Measurements from ENCODE around the gene H2AZ2. TPM values are rescaled to one million over a fixed set of nuclear protein-coding genes. Genes with fewer than 3 reads are reported as not detected.
"Not testable (repeated sequence)": the region's sequence is repeated elsewhere in the genome, so short reads cannot be mapped to it uniquely, and the experiment has no call there.

H2AZ2 gene
- total RNA-seq, 1 donor = 121 TPM

GRCh38 chr7:44791278-44792219 is 56.3 kb downstream of the H2AZ2 start:
- H3K4me1 ChIP-seq (ENCODE audit: insufficient read depth, low read length) = peaks cover 3% of the 10 kb centered on the region
- H3K9me3 ChIP-seq (ENCODE audit: low read depth, low read length) = no peaks in the 10 kb centered on the region
- H3K27me3 ChIP-seq (ENCODE audit: insufficient read depth, low read length) = no peaks in the 10 kb centered on the region
- no peak overlapping the region for H3K4me3 ChIP-seq (ENCODE audit: low read length)

DNA sequence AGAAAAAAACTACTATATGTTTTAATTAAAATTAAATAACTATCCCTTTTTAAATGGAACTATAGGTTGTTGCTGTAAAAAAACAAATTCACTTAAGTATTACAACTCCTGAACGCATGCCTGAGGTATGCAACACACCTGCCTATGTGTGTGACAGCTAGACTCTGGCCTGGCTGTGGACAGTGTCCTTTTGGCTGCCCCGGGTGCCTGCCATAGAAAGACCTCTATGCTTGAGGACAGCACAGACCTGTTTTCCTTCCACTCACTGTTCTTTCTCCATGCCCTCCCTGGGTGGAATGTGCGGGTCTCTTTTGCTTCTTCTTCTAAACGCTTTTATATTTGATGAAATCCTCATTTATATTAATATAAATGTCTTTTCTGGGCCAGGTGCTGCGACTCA is 57.9 kb downstream of the H2AZ2 start:
- Histone ChIP-seq H3K4me1 (ENCODE audit: insufficient read depth, low read length) (no peaks in the 10 kb centered on the region), H3K4me3 (ENCODE audit: low read length) (no peak overlapping the region), H3K27me3 (ENCODE audit: insufficient read depth, low read length) (no peaks in the 10 kb centered on the region), H3K9me3 (ENCODE audit: low read depth, low read length) (no peaks in the 10 kb centered on the region)

DNA sequence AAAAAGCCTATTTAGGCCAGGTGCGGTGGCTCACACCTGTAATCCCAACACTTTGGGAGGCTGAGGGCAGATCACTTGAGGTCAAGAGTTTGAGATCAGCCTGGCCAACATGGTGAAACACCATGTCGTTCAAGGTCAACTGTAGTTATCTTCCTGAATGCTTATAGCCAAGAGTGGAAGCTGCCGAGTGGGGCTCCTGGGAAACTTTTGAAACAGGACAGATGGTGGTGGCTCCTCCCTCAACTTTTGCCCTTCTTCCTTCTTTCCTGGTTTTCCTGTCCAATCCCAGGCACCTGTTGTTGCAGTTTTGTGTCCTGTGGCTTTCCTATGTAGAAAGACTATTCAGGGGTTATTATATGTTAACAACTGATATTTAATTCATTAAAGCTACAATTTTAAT is 60.1 kb downstream of the H2AZ2 start:
- Histone ChIP-seq H3K27me3 (ENCODE audit: insufficient read depth, low read length) (no peaks in the 10 kb centered on the region), H3K4me3 (ENCODE audit: low read length) (no peak overlapping the region), H3K4me1 (ENCODE audit: insufficient read depth, low read length) (no peaks in the 10 kb centered on the region), H3K9me3 (ENCODE audit: low read depth, low read length) (no peaks in the 10 kb centered on the region)

DNA sequence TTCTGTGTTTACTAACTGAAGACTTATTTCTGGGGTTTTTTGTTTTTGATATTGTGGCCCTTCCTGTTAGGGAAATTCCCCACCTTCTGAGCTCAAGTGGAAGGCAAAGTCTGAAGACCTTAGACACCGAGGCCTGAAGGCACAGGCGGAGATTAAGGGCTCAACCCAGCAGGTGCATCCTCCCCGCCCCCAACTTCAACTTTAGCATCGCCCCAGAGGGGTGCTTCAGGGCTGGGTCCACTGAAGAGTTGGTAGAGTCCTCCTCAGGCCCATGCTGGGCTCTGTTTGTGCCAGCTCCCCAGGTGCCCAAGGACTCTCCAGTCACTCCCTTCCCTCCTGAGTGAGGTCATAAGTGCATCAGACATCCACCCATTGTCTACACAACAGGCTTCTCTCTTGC is 60.8 kb downstream of the H2AZ2 start:
- no peaks in the 10 kb centered on the region for H3K27me3 ChIP-seq (ENCODE audit: insufficient read depth, low read length)
- no peak overlapping the region for H3K4me3 ChIP-seq (ENCODE audit: low read length)
- H3K4me1 ChIP-seq (ENCODE audit: insufficient read depth, low read length) = no peaks in the 10 kb centered on the region
- no peaks in the 10 kb centered on the region for H3K9me3 ChIP-seq (ENCODE audit: low read depth, low read length)

- H3K4me3 ChIP-seq (ENCODE audit: low read length); H3K27me3 ChIP-seq (ENCODE audit: insufficient read depth, low read length); H3K9me3 ChIP-seq (ENCODE audit: low read depth, low read length); H3K4me1 ChIP-seq (ENCODE audit: insufficient read depth, low read length): not testable (repeated sequence)
These were observed 62.7 kb downstream of the H2AZ2 start for GRCh38 chr7:44785218-44785617.

DNA sequence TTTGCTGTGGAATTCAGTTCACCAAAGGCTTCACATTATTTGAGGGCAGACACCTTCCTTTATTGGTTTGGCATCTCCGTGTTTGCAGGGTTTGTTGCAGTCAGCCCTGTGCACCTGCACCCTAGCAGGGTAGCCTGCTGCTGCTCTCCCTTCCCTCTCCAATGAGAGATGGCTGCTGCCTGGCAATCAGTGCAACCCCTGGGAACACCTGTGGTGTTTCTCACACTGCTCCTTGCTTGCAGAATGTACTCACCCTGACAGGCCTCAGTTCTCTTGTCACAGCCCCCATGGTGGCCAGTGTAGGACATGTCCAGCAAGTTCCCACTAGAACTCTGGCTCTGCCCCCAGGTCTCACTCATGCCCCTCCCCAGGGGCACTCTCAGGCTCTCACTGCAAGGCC is 63.5 kb downstream of the H2AZ2 start:
- Histone ChIP-seq H3K9me3 (ENCODE audit: low read depth, low read length) (no peaks in the 10 kb centered on the region), H3K4me1 (ENCODE audit: insufficient read depth, low read length) (no peaks in the 10 kb centered on the region), H3K4me3 (ENCODE audit: low read length) (no peak overlapping the region), H3K27me3 (ENCODE audit: insufficient read depth, low read length) (no peaks in the 10 kb centered on the region)

GRCh38 chr7:44783407-44783806 is 64.5 kb downstream of the H2AZ2 start:
- Histone ChIP-seq H3K9me3 (ENCODE audit: low read depth, low read length) (no peaks in the 10 kb centered on the region), H3K4me1 (ENCODE audit: insufficient read depth, low read length) (no peaks in the 10 kb centered on the region), H3K4me3 (ENCODE audit: low read length) (no peak overlapping the region), H3K27me3 (ENCODE audit: insufficient read depth, low read length) (no peaks in the 10 kb centered on the region)

DNA sequence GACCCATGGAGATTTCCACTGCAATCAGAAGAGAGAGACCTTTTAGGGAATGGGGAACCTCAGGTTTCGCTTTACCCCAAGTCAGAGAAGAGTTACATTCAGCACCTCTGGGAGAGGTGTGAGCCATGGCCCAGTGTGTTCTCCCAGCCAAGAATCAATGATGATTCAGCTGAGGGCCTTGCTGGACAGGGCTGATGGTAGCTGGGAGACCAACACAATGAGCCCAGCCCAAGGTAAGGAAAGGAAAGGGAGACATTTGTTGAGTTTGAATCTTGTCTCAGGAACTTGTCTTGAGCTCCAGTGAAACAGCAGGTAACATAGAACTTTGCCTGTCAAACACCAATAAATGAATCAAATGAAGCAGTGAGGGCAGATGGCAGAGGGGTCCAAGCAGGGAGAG is 65.4 kb downstream of the H2AZ2 start:
- no peaks in the 10 kb centered on the region for H3K4me1 ChIP-seq (ENCODE audit: insufficient read depth, low read length)
- no peak overlapping the region for H3K4me3 ChIP-seq (ENCODE audit: low read length)
- no peaks in the 10 kb centered on the region for H3K9me3 ChIP-seq (ENCODE audit: low read depth, low read length)
- no peaks in the 10 kb centered on the region for H3K27me3 ChIP-seq (ENCODE audit: insufficient read depth, low read length)

Other genes starting within 250 kb of the H2AZ2 start
- 17.2 TPM for gene OGDH, start 241.5 kb downstream of the H2AZ2 start, total RNA-seq
- 16.7 TPM for gene ZMIZ2, start 99.2 kb downstream of the H2AZ2 start, total RNA-seq
- 799 TPM for gene PPIA, start 51.4 kb downstream of the H2AZ2 start, total RNA-seq
- gene PURB, start 37.4 kb upstream of the H2AZ2 start, total RNA-seq = 27.3 TPM
- gene MYO1G, start 130.9 kb upstream of the H2AZ2 start, total RNA-seq = 180 TPM
- 35.7 TPM for gene CCM2, start 152.1 kb upstream of the H2AZ2 start, total RNA-seq
- gene NACAD, start 240.9 kb upstream of the H2AZ2 start, total RNA-seq = 0.10 TPM

Data from mononuclear cell (primary cell).